ENCODE measurements around the gene POFUT2.

The POFUT2 gene

GRCh38 chr21:45282283-45283034 lies 5.2 kb downstream of the POFUT2 start:
- DNase-seq (ENCODE audit: low spot score), result peak; percentile 1

GRCh38 chr21:45281411-45282282 lies 6.0 kb downstream of the POFUT2 start:
- peak; percentile 2 for DNase-seq (ENCODE audit: low spot score)

- peak; percentile 0 for DNase-seq (ENCODE audit: low spot score)
These were observed 6.7 kb downstream of the POFUT2 start for GRCh38 chr21:45280969-45281368.

- DNase-seq (ENCODE audit: low spot score), result peak; percentile 0
These were observed 7.4 kb downstream of the POFUT2 start for GRCh38 chr21:45280178-45280821.

GRCh38 chr21:45279446-45280177 lies 8.1 kb downstream of the POFUT2 start:
- peak; percentile 1 for DNase-seq (ENCODE audit: low spot score)

GRCh38 chr21:45278156-45278911 lies 9.4 kb downstream of the POFUT2 start:
- DNase-seq (ENCODE audit: low spot score), result peak; percentile 1

GRCh38 chr21:45277101-45278045 lies 10.3 kb downstream of the POFUT2 start:
- peak; percentile 9 for DNase-seq (ENCODE audit: low spot score)

- no peak for DNase-seq (ENCODE audit: low spot score)
These were observed 11.1 kb downstream of the POFUT2 start for GRCh38 chr21:45276596-45276995.

GRCh38 chr21:45270306-45270821 lies 17.3 kb downstream of the POFUT2 start:
- no peak for DNase-seq (ENCODE audit: low spot score)

- no peak for DNase-seq (ENCODE audit: low spot score)
These were observed 17.8 kb downstream of the POFUT2 start for GRCh38 chr21:45269861-45270260.

- no peak for DNase-seq (ENCODE audit: low spot score)
These were observed 20.3 kb downstream of the POFUT2 start for GRCh38 chr21:45267390-45267760.

- no peak for DNase-seq (ENCODE audit: low spot score)
These were observed 20.9 kb downstream of the POFUT2 start for GRCh38 chr21:45266518-45267389.

- no peak for DNase-seq (ENCODE audit: low spot score)
These were observed 21.8 kb downstream of the POFUT2 start for GRCh38 chr21:45265721-45266517.

- DNase-seq (ENCODE audit: low spot score), result no peak
These were observed 22.7 kb downstream of the POFUT2 start for GRCh38 chr21:45264912-45265515.

- DNase-seq (ENCODE audit: low spot score), result no peak
These were observed 23.4 kb downstream of the POFUT2 start for GRCh38 chr21:45264146-45264911.

- no peak for DNase-seq (ENCODE audit: low spot score)
These were observed 24.2 kb downstream of the POFUT2 start for GRCh38 chr21:45263534-45263933.

- peak; percentile 49 for DNase-seq (ENCODE audit: low spot score)
These were observed 25.1 kb downstream of the POFUT2 start for GRCh38 chr21:45262616-45263015.
